ENCODE results near the gene GRPEL1.

- no peak for TF ChIP-seq CTCF (IDR thresholded peaks at IDR 0.05)
- no peak for TF ChIP-seq POLR2AphosphoS5 (IDR thresholded peaks at IDR 0.05)
These were observed 54.7 kb downstream of the GRPEL1 start for GRCh38 chr4:7013175-7013574.
